Mucosa of rectum (tissue), 2 donors: ENCODE results near the gene RPUSD1.
"Not testable (repeated sequence)": the region's sequence is repeated elsewhere in the genome, so short reads cannot be mapped to it uniquely, and the experiment has no call there.

Experiments
- H3K27ac ChIP-seq, 2 donors: one replicate each; pipeline ENCODE4 v1.7.0; 2013; ENCODE audit warnings: inconsistent platforms in 2 of 2, low read depth in 2 of 2, low read length in 2 of 2
- H3K27me3 ChIP-seq, 2 donors: one replicate each; pipeline ENCODE4 v1.7.0; 2013; ENCODE audit warnings: low read length in 2 of 2; ENCODE audit not compliant: control insufficient read depth in 2 of 2, insufficient read depth in 2 of 2
- H3K36me3 ChIP-seq, 2 donors: one replicate each; pipeline ENCODE4 v1.7.0; 2013; ENCODE audit warnings: low read length in 2 of 2; ENCODE audit not compliant: control insufficient read depth in 2 of 2, insufficient read depth in 2 of 2
- H3K4me1 ChIP-seq, 2 donors: one replicate each; pipeline ENCODE4 v1.7.0; 2013; ENCODE audit warnings: low read length in 2 of 2, mild to moderate bottlenecking in 1 of 2; ENCODE audit not compliant: control insufficient read depth in 2 of 2, insufficient read depth in 2 of 2
- H3K4me3 ChIP-seq, 2 donors: one replicate each; pipeline ENCODE4 v1.7.0; 2013; ENCODE audit warnings: low read length in 2 of 2
- H3K9ac ChIP-seq, 2 donors: one replicate each; pipeline ENCODE4 v1.7.0; 2013; ENCODE audit warnings: low read length in 2 of 2, low read depth in 1 of 2, mild to moderate bottlenecking in 1 of 2
- H3K9me3 ChIP-seq, 2 donors: one replicate each; pipeline ENCODE4 v1.7.0; 2013; ENCODE audit warnings: low read length in 2 of 2; ENCODE audit not compliant: control insufficient read depth in 2 of 2
- donor health status: healthy.
- donor health status: Normal muscosa, but diverticular disease.

The RPUSD1 gene

DNA sequence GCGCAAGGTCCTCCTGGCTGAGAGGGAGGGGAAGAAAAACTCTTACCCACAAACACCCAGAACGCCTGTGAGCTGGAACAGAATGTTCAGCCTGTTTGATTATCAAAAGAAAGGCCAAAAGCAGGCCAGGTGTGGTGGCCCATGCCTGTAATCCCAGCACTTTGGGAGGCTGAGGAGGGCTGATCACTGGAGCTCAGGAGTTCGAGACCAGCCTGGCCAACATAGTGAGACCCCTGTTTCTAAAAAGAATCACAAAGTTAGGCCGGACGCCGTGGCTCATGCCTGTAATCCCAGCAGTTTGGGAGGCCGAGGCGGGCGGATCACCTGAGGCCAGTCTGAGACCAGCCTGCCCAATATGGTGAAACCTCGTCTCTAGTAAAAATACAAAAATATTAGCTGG lies 11.9 kb downstream of the RPUSD1 start:
- not testable (repeated sequence) for H3K4me1 ChIP-seq, H3K36me3 ChIP-seq, H3K9ac ChIP-seq, H3K9me3 ChIP-seq, H3K4me3 ChIP-seq, H3K27ac ChIP-seq
- peaks cover 5 to 19% of the 10 kb centered on the region in 2 donors for H3K27me3 ChIP-seq

DNA sequence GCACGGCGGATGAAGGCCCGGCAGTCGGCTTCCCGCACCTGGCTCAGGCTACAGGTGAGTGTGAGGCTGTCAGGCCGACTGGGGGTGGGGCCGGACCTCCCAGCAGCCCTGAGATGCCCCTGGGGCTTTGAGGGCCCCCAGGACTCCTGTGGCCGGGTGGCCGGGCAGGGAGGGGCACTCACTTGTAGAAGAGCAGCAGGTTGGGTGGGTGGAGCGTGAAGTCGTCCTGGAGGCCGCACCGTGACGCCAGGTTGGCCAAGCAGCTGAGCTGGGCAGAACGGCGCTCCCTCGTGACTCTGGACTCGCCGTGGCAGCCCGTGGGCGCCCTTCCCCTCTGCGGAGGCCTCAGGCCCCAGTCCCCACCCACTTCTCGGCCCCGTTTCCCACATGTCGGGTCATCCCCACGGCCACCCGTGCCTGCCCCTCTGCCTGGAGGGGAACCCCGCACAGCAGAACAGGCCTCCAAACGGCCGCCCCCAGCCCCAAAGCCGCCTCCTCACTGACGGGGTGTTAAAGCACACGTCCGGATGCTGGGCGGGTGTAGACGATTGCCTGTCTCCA lies 12.9 kb downstream of the RPUSD1 start:
- no peak overlapping the region for H3K4me3 ChIP-seq
- peaks cover 4 to 12% of the 10 kb centered on the region in 2 donors for H3K27me3 ChIP-seq
- H3K9me3 ChIP-seq, result no peaks in the 10 kb centered on the region
- H3K4me1 ChIP-seq, result no peaks in the 10 kb centered on the region
- no peak overlapping the region for H3K9ac ChIP-seq
- H3K36me3 ChIP-seq, result no peaks in the 10 kb centered on the region
- H3K27ac ChIP-seq, result no peak overlapping the region

DNA sequence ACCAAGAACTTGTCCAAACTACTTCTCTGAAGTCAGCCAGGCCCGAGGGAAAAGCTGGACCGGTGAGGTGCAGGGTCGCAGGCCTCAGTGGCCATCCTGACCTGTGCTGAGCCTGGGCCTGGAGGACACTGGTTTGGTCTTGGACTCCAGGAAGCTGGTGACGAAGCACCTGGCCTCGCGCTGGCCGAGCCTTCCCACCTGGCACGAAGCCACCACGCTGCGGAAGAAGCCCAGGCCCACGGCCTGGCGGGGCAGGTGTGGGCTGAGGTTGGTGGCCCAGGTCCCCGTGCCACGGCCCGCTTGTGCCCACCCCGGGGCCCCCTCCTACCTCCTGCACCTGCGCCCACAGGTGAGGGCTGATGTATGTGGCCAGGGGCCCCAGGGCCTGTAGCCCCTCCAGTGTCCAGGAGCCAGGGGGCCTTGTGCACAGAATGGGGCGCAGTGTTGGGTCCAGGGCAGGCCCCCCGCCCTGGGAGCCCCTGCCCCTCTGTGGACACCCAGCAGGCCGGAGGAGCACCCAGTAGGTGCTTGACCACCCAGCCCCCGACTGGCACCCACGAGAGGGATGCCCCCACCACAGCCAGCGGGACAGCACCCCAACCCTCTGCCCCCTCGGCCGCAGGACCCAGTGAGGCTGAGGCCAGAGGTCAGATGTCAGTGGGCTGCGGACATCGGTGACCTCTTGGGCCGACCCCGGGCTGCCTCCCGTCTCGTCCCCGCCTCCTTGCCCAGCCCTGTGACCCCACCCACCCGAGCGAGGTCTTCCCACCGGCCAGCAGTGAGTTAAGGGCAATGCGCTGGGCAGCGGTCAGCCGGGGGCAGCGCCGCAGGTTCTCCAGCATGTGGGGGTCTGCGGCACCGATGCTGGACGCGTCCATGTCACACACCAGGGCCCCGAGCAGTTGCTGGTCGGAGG lies 13.8 kb downstream of the RPUSD1 start:
- Histone ChIP-seq H3K9me3 (no peaks in the 10 kb centered on the region), H3K36me3 (no peaks in the 10 kb centered on the region), H3K4me1 (no peaks in the 10 kb centered on the region), H3K9ac (no peak overlapping the region), H3K27ac (no peak overlapping the region), H3K27me3 (peaks cover 3 to 11% of the 10 kb centered on the region in 2 donors), H3K4me3 (no peak overlapping the region)

DNA sequence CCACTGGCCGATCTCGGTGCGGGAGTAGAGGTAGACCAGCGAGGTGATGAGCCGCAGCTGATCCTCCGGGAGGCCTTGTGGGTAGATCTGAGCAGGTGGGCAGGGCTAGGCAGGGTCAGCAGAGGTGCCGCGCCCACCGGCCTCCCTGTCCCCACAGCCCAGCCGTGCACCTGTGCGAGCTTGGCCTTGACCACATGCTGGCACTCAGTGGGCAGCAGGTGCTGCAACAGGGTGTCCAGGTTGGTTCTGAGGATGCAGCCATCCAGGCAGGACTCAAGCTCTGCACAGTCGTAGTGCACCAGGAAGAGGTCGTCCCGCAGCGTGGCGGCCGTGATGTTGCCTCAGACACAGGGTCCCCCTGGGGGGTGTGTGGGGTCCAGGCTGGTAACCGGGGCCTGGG lies 15.2 kb downstream of the RPUSD1 start:
- peaks cover 3 to 4% of the 10 kb centered on the region in 2 donors for H3K27me3 ChIP-seq
- H3K27ac ChIP-seq, result no peak overlapping the region
- H3K36me3 ChIP-seq, result no peaks in the 10 kb centered on the region
- H3K9ac ChIP-seq, result no peak overlapping the region
- H3K4me3 ChIP-seq, result no peak overlapping the region
- H3K9me3 ChIP-seq, result no peaks in the 10 kb centered on the region
- no peaks in the 10 kb centered on the region for H3K4me1 ChIP-seq

DNA sequence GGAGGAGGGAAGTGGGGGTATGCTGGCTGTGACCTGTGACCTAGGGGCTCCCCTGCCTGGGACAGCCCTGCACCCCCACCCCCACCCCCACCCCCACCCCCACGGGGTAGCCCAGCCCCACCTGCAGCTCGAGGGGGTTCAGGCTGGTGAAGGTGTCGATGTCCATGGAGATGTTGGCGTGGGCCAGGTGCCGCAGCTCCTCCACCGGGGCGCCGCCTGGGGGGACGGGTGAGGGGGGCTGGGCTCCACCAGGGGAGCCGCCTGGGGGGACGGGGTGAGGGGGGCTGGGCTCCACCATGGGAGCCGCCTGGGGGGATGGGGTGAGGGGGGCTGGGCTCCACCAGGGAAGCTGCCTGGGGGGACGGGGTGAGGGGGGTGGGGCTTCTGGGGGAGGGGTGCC lies 17.8 kb downstream of the RPUSD1 start:
- Histone ChIP-seq H3K4me1 (no peaks in the 10 kb centered on the region), H3K9me3 (no peaks in the 10 kb centered on the region), H3K27me3 (peaks cover 0 to 4% of the 10 kb centered on the region in 2 donors), H3K36me3 (no peaks in the 10 kb centered on the region), H3K27ac (no peak overlapping the region), H3K4me3 (no peak overlapping the region), H3K9ac (no peak overlapping the region)

DNA sequence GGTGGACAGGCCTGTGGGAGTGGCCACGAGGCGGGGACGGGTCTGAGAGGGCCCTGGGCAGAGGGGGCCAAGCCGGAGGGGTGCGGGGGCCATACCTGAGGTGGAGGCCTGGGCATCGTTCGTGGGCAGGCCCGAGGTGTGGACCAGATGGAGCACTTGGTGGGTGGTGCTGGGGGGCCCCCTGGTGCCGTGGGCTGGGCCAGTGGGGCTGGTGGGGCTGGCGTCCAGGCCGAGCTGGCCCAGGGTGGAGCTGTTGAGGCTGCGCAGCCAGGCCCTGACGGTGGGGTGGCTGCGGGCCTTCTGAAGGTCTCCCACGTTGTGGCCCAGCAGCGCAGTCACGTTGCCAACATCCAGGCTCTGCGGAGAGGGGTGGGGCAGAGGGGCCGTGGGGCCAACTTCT lies 18.2 kb downstream of the RPUSD1 start:
- peaks cover 0 to 4% of the 10 kb centered on the region in 2 donors for H3K27me3 ChIP-seq
- H3K9ac ChIP-seq, result no peak overlapping the region
- H3K27ac ChIP-seq, result no peak overlapping the region
- H3K4me1 ChIP-seq, result no peaks in the 10 kb centered on the region
- H3K9me3 ChIP-seq, result no peaks in the 10 kb centered on the region
- no peaks in the 10 kb centered on the region for H3K36me3 ChIP-seq
- H3K4me3 ChIP-seq, result no peak overlapping the region

DNA sequence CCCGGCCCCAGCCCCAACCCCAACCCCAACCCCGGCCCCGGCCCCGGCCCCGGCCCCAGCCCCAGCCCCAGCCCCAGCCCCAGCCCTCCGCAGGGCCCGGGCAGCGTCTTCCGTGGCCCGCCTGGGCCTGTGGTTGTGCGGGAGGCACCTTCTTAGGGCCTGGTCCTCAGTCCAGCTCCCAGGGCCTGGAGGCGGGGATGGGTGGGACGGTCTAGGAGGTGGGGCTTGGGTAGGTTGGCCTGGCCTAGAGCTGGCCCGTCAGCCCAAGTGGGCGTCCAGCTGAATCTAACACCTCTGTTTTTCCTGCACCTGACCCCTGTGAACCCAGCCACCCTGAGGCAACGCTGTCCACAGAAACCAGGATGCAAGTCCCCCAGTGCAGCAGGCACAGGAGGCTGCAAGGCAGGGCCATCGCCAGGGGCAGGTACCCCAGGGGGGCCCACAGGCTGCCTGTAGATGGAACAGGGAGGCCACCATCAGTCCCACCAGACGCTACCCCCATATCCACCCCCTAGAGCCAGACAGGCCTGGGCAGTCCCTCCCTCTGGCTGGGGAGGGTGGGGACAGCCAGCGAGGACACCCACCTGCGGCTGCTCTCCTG lies 18.9 kb downstream of the RPUSD1 start:
- Histone ChIP-seq H3K4me1 (no peaks in the 10 kb centered on the region), H3K36me3 (no peaks in the 10 kb centered on the region), H3K4me3 (no peak overlapping the region), H3K9me3 (no peaks in the 10 kb centered on the region), H3K27me3 (peaks cover 0 to 4% of the 10 kb centered on the region in 2 donors), H3K27ac (no peak overlapping the region), H3K9ac (no peak overlapping the region)

DNA sequence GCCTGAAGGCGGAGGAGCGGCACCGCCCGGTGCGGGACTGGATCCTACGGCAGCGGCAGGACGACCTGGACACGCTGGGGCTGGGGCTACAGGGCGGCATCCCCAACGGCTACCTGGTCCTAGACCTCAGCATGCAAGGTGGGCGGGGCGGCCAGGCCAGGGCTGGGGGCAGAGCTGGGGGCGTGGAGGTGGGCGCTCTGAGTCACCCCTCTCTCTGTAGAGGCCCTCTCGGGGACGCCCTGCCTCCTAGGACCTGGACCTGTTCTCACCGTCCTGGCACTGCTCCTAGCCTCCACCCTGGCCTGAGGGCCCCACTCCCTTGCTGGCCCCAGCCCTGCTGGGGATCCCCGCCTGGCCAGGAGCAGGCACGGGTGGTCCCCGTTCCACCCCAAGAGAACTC lies 19.8 kb downstream of the RPUSD1 start:
- Histone ChIP-seq H3K9ac (no peak overlapping the region), H3K9me3 (no peaks in the 10 kb centered on the region), H3K4me1 (no peaks in the 10 kb centered on the region), H3K4me3 (no peak overlapping the region), H3K27ac (no peak overlapping the region), H3K27me3 (peaks cover 0 to 4% of the 10 kb centered on the region in 2 donors), H3K36me3 (no peaks in the 10 kb centered on the region)

DNA sequence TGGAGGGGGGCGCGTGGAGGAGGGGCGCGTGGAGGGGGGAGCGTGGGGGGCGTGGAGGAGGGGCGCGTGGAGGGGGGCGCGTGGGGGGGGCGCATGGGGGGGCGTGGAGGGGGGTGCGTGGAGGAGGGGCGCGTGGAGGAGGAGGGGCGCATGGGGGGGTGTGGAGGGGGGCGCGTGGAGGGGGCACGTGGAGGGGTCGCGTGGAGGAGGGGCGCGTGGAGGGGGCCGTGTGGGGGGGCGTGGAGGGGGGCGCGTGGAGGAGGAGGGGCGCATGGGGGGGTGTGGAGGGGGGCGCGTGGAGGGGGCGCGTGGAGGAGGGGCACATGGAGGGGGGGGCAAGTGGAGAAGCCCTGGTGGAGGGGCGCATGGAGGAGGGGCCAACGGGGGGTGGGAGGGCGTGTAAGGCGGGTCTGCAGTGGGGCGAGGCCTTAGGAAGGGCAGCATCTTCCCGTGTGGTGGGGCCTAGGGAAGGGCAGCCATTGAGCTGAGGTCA lies 20.4 kb downstream of the RPUSD1 start:
- H3K27ac ChIP-seq, result no peak overlapping the region
- no peaks in the 10 kb centered on the region for H3K36me3 ChIP-seq
- H3K4me3 ChIP-seq, result no peak overlapping the region
- peaks cover 0 to 4% of the 10 kb centered on the region in 2 donors for H3K27me3 ChIP-seq
- no peaks in the 10 kb centered on the region for H3K4me1 ChIP-seq
- H3K9me3 ChIP-seq, result no peaks in the 10 kb centered on the region
- no peak overlapping the region for H3K9ac ChIP-seq
